Left ventricle myocardium superior (tissue), 1 donor: ENCODE results near the gene FA2H. TPM values are rescaled to one million over a fixed set of nuclear protein-coding genes. Genes with fewer than 3 reads are reported as not detected.
"Not testable (repeated sequence)": the region's sequence is repeated elsewhere in the genome, so short reads cannot be mapped to it uniquely, and the experiment has no call there.

Experiments used
- ATAC-seq: fragments of 200-7000 bp; cut with Tn5 transposase; one replicate; pipeline ENCODE4 v1.9.1; 2020; ENCODE audit warnings: mild to moderate bottlenecking, moderate library complexity
- DNase-seq: peaks from one replicate; pipeline ENCODE4 v3.0.0-alpha.2; 2020
- intact Hi-C: fragments of 100-400 bp; cut with micrococcal nuclease; formaldehyde crosslinking; loops from one replicate; pipeline ENCODE4 v1.11.0; 2022
- long read RNA-seq: library from polyadenylated mRNA; unstranded; transcript quantifications from one replicate; pipeline ENCODE4 v2.0.0, GENCODE V29; 2021
- total RNA-seq: library from RNA; stranded (reverse); fragmentation: NEBNext Ultra II Directional; extraction: Animal tissue kit (Norgen Biotek cat#: 25700); gene quantifications from one replicate; pipeline ENCODE4 v1.2.1, GENCODE V29; 2021
- donor health status: DM: no; HTN: yes; CAD: no; lungs with severe emphysema.

Gene FA2H
- total RNA-seq: 0.50 TPM
- long read RNA-seq, partial matches to known transcripts: 1 of 1 reads
- long read RNA-seq, other reads (novel, unspliced or antisense): 0 of 1 reads

- DNase-seq: peak; percentile 80
Measured at GRCh38 chr16:74774223-74775139, at the start of gene FA2H. FA2H (minus strand) TSS chr16:74774820; CDS start chr16:74774755, 65 bp downstream.

GRCh38 chr16:74817851-74818250 lies 43.2 kb upstream of the FA2H start:
- DNase-seq: no peak
- intact Hi-C loops: no loop called here
- no peak for ATAC-seq

More at GRCh38 chr16:74774223-74775139, at the start of gene FA2H:
- peak; percentile 99 for ATAC-seq
- intact Hi-C loops: no loop called here

DNA sequence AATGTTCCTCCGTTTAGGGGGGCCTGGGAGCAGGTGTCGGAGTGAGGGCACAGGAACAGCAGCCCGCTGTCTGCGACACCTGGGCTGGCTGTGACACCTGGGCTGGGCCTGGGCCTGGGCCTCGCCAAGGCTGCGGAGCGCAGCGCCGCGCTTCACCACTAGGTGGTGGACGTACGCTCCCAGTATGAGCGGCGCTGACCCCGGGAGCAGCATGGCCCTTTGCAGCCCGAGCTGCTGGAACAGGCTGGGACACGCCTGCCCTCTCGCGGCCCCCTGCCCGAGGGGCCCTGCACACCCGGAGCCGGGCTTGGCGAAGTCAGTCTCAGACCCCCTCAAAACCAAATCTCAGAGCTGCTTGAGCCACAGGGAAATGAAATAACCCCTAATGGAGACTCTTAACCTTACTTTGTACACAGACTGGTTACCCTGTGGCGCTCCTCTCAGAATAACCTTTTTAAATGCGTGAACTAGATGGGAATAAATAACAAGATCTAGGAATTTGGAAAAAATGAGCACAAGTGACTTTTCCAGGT lies 38.6 kb upstream of the FA2H start:
- DNase-seq (peak; percentile 87), ATAC-seq (peak; percentile 99)
- intact Hi-C loops: no loop called here

- ATAC-seq: no peak
- intact Hi-C loops: no loop called here
Measured at GRCh38 chr16:74811911-74812310, 37.3 kb upstream of the FA2H start.

GRCh38 chr16:74811216-74811615 lies 36.6 kb upstream of the FA2H start:
- ATAC-seq, intact Hi-C loops, DNase-seq: not testable (repeated sequence)

More at GRCh38 chr16:74811911-74812310, 37.3 kb upstream of the FA2H start:
- DNase-seq: no peak

DNA sequence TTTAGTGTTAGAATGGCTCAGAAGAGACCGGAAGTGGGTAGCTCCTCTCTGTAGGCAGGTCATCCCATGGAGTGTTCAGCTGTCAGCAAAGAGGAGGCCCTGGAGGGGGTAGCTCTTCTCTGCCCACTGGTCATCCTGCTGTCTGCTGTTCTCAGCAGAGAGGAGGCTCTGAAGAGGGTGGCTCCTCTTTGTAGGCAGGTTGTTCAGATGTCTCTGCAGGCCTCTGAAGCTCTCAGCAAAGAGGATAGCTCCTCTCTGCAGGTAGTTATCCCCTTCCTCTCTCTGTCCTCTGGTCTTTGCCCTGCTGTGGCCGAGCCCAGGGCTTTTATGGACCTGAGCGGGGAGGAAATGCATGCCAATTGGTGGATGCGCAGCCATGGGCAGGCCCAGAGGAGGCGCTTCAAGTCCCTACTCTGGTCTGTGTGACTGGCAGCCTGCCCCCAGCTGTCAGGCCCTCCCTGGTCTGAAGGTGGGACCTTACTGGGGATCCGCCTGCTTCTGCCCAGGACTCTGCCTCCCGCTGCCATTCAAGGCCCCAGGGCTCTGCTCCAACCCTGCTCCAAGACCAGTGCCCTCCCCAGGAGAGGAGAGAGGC lies 32.5 kb upstream of the FA2H start:
- ATAC-seq (no peak), DNase-seq (no peak)
- intact Hi-C loops: no loop called here

GRCh38 chr16:74800216-74800871 lies 25.7 kb upstream of the FA2H start:
- intact Hi-C loops: no loop called here
- no peak for DNase-seq
- no peak for ATAC-seq

- DNase-seq: no peak
- ATAC-seq: no peak
- intact Hi-C loops: no loop called here
Measured at GRCh38 chr16:74797414-74797813, 22.8 kb upstream of the FA2H start.

GRCh38 chr16:74795104-74795503 lies 20.5 kb upstream of the FA2H start:
- ATAC-seq: no peak
- intact Hi-C loops: no loop called here

GRCh38 chr16:74794668-74795067 lies 20.0 kb upstream of the FA2H start:
- intact Hi-C loops: no loop called here
- no peak for ATAC-seq
- DNase-seq: no peak

More at GRCh38 chr16:74795104-74795503, 20.5 kb upstream of the FA2H start:
- DNase-seq: no peak

DNA sequence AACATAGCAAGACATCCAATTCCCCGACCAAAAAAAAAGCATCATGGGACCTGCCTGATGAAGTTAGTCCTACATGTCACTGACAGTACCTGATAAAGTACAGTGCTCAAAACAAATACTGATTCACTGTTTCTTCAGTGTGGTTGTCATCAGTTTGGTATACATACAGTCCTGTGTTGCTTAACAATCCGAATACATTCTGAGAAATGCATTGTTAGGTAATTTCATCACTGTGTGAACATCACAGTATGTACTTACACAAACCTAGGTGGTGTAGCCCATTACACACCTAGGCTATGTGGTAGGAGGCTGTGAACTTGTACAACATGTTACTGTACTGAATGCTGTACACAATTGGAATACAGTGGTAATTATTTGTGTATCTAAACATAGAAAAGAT lies 19.0 kb upstream of the FA2H start:
- ATAC-seq: no peak
- intact Hi-C loops: no loop called here
- DNase-seq: no peak

DNA sequence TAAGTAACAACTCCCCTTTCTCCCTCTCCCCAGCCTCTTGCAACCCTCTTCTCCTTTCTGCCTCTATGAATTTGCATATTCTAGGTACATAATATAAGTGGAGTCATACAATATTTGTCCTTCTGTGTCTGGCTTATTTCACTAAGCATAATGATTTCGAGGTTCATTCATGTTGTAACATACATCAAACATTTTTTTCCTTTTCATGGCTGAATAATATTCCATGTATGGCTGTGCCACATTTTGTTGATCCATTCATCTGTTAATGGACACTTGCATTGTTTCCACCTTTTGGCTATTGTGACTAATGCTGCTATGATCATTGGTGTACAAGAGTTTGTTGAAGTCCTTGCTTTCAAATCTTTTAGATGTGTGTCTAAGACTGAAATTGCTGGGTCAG lies 17.6 kb upstream of the FA2H start:
- intact Hi-C loops: no loop called here
- ATAC-seq: no peak

DNA sequence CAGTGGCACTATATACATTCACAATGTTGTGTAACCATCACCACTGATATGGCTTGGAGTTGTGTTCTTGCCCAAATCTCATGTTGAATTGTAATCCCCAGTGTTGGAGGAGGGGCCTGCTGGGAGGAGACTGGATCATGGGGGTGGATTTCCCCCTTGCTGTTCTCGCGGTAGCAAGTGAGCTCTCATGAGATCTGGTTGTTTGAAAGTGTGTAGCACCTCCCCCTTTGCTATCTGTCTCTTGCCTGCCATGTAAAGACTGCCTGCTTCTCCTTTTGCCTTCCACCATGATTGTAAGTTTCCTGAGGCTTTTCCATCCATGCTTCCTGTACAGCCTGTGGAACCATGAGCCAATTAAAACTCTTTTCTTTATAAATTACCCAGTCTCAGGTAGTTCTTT lies 17.1 kb upstream of the FA2H start:
- DNase-seq, intact Hi-C loops, ATAC-seq: not testable (repeated sequence)

More for the DNA sequence above, 17.6 kb upstream of the FA2H start:
- DNase-seq: no peak

DNA sequence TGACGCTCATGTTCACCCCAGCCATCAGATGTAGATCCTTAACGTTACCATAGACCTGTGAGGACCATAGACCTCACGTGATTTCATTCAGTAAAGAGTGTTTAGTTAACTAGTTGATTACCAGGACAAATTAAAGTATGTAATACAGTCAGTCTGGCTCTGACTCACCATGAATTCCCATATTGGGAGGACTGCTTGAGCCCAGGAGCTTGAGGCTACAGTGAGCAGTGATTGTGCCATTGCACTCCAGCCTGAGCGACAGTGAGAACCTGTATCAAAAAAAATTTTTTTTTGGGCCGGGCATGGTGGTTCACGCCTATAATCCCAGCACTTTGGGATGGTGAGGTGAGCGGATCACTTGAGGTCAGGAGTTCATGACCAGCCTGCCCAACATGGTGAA lies 13.5 kb upstream of the FA2H start:
- DNase-seq: no peak
- no peak for ATAC-seq
- intact Hi-C loops: no loop called here

GRCh38 chr16:74785031-74785430 lies 10.4 kb upstream of the FA2H start:
- ATAC-seq: no peak
- intact Hi-C loops: no loop called here
- no peak for DNase-seq

GRCh38 chr16:74778646-74779045 lies 4.0 kb upstream of the FA2H start:
- ATAC-seq: no peak
- no peak for DNase-seq
- intact Hi-C loops: no loop called here

GRCh38 chr16:74776926-74777325 lies 2.3 kb upstream of the FA2H start:
- ATAC-seq (no peak), DNase-seq (no peak)
- intact Hi-C loops: no loop called here

- intact Hi-C loops: no loop called here
- ATAC-seq: no peak
- no peak for DNase-seq
Measured at GRCh38 chr16:74775255-74775654, 635 bp upstream of the FA2H start.

- DNase-seq: no peak
- ATAC-seq: no peak
- intact Hi-C loops: no loop called here
Measured at GRCh38 chr16:74773446-74774222, 986 bp downstream of the FA2H start.
